ENCODE results near the gene USP17L22. TPM values are rescaled to one million over a fixed set of nuclear protein-coding genes. Genes with fewer than 3 reads are reported as not detected.

Gene USP17L22
- total RNA-seq, 1 donor from 2014 or later: not detected

Other genes starting within 250 kb of the USP17L22 start
- gene FAM90A26, start 97.2 kb upstream of the USP17L22 start, total RNA-seq: not detected in 3 replicates
- gene USP17L10, start 57.0 kb upstream of the USP17L22 start, total RNA-seq: not detected in 3 replicates
- gene USP17L11, start 52.2 kb upstream of the USP17L22 start, total RNA-seq: not detected in 3 replicates
- gene USP17L12, start 47.5 kb upstream of the USP17L22 start, total RNA-seq: not detected in 3 replicates
- gene USP17L13, start 42.7 kb upstream of the USP17L22 start, total RNA-seq: not detected in 3 replicates
- gene USP17L15, start 33.2 kb upstream of the USP17L22 start, total RNA-seq: not detected in 3 replicates
- gene USP17L17, start 23.7 kb upstream of the USP17L22 start, total RNA-seq: not detected in 3 replicates
- not detected in 3 replicates for gene USP17L18, start 19.0 kb upstream of the USP17L22 start, total RNA-seq
- gene USP17L19, start 14.2 kb upstream of the USP17L22 start, total RNA-seq: not detected in 3 replicates
- gene USP17L20, start 9.5 kb upstream of the USP17L22 start, total RNA-seq: not detected in 3 replicates
- gene USP17L21, start 4.7 kb upstream of the USP17L22 start, total RNA-seq: not detected in 3 replicates
- not detected in 3 replicates for gene USP17L24, start 57.5 kb downstream of the USP17L22 start, total RNA-seq
- not detected in 3 replicates for gene USP17L25, start 62.3 kb downstream of the USP17L22 start, total RNA-seq
- gene USP17L26, start 67.0 kb downstream of the USP17L22 start, total RNA-seq: not detected in 3 replicates
- gene USP17L5, start 71.8 kb downstream of the USP17L22 start, total RNA-seq: not detected in 3 replicates
- not detected in 3 replicates for gene USP17L27, start 76.5 kb downstream of the USP17L22 start, total RNA-seq
- gene USP17L28, start 81.3 kb downstream of the USP17L22 start, total RNA-seq: not detected in 3 replicates
- not detected in 3 replicates for gene USP17L29, start 86.0 kb downstream of the USP17L22 start, total RNA-seq
- gene USP17L30, start 95.5 kb downstream of the USP17L22 start, total RNA-seq: not detected in 3 replicates
- gene DEFB131A, start 176.8 kb downstream of the USP17L22 start, total RNA-seq: not detected in 3 replicates

Measured in chondrocyte (in vitro differentiated cells).